Measurements from ENCODE around the gene TGFBI. TPM values are rescaled to one million over a fixed set of nuclear protein-coding genes. Genes with fewer than 3 reads are reported as not detected.
A peak's percentile ranks its signal among the peaks of the same experiment; 100 is the strongest.

TGFBI gene
- 10 to 100 TPM; 17.9 to 41.7 TPM for total RNA-seq

DNA sequence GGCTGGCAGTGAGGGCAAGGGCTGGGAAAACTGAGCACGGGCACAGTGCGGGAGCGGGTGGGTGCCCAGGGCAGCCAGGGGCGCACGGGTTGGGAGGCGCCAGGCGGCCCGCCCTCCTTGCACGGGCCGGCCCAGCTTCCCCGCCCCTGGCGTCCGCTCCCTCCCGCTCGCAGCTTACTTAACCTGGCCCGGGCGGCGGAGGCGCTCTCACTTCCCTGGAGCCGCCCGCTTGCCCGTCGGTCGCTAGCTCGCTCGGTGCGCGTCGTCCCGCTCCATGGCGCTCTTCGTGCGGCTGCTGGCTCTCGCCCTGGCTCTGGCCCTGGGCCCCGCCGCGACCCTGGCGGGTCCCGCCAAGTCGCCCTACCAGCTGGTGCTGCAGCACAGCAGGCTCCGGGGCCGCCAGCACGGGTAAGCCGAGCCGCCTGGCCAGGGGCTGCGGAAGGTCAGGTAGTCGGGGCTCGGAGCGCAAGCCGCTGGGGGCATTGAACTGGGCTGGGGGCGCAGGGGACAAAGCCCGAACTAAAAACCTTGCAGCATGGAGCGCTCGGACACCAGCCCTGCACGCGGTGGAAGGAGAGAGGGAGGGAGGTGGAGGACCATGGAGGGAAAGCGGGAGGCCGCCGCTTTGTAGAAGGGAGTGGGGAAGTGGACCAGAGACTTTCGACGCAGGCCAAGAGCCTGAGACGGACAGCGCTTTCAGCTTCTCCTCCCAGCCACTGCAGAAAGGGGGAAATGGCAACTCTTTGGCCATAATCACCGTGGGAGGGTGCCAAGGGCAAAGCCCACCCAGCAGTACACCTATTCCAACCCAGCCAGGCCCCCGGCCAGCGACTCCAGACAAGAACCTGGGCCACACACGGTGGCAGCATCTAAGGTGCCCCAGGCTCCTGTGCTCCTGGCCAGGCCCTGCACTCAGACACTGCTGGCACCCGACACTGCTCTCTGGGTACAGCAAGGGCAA, at the start of gene TGFBI:
Gene TGFBI (plus strand): TSS at position 207 of the 961 bp plus-strand sequence. CDS start 68 bp downstream, at position 275.
- Histone ChIP-seq H3K4me1 (replicated peaks) (no peaks in the 10 kb centered on the region), H3K27ac (peak within 1 kb of the TSS; percentile 0 to 53), H3K4me3 (peak within 1 kb of the TSS; percentile 29 to 42), H3K36me3 (no peaks in the 10 kb centered on the region), H3K27me3 (replicated peaks; ENCODE audit: insufficient read depth) (no peaks in the 10 kb centered on the region), H3K9me3 (no peaks in the 10 kb centered on the region)
- WGBS: 17% methylated on average over 41 of the region's 68 CpGs
- intact Hi-C loops (cut with DNase I): no loop called here
- TF ChIP-seq, protein P1, sequence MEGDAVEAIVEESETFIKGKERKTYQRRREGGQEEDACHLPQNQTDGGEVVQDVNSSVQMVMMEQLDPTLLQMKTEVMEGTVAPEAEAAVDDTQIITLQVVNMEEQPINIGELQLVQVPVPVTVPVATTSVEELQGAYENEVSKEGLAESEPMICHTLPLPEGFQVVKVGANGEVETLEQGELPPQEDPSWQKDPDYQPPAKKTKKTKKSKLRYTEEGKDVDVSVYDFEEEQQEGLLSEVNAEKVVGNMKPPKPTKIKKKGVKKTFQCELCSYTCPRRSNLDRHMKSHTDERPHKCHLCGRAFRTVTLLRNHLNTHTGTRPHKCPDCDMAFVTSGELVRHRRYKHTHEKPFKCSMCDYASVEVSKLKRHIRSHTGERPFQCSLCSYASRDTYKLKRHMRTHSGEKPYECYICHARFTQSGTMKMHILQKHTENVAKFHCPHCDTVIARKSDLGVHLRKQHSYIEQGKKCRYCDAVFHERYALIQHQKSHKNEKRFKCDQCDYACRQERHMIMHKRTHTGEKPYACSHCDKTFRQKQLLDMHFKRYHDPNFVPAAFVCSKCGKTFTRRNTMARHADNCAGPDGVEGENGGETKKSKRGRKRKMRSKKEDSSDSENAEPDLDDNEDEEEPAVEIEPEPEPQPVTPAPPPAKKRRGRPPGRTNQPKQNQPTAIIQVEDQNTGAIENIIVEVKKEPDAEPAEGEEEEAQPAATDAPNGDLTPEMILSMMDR (IDR thresholded peaks at IDR 0.05): peak in 1 of 4 experiments; percentile 23
- no peak for TF ChIP-seq POLR2AphosphoS5 (IDR thresholded peaks at IDR 0.05)
- TF ChIP-seq POLR2A (IDR thresholded peaks at IDR 0.05): peak; percentile 63
- DNase-seq (ENCODE audit: low spot score): peak; percentile 45

DNA sequence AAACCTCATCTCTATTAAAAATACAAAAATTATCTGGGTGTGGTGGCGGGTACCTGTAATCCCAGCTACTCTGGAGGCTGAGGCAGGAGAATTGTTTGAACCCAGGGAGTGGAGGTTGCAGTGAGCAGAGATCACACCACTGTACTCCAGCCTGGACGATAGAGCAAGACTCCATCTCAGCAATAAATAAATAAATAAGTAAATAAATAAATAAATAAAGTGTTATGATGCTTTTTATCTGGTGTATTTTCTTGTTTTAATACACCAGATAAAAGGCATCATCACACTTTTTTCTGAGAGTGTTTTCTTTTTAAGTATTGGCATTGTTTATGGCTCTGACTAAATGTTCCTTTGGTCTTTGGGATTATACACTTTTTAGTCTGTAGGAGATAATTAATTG, 49.8 kb upstream of the TGFBI start:
- 98% methylated on average over 2 of the region's 2 CpGs for WGBS
- Histone ChIP-seq H3K4me3 (no peak overlapping the region), H3K27ac (no peak overlapping the region), H3K9me3 (no peaks in the 10 kb centered on the region), H3K27me3 (replicated peaks; ENCODE audit: insufficient read depth) (no peaks in the 10 kb centered on the region), H3K4me1 (replicated peaks) (no peaks in the 10 kb centered on the region), H3K36me3 (no peaks in the 10 kb centered on the region)
- DNase-seq (ENCODE audit: low spot score): no peak
- TF ChIP-seq, protein P1 (IDR thresholded peaks at IDR 0.05): no peak
- TF ChIP-seq POLR2A (IDR thresholded peaks at IDR 0.05) (no peak), POLR2AphosphoS5 (IDR thresholded peaks at IDR 0.05) (no peak)
- intact Hi-C loops (cut with DNase I): no loop called here

- no peak for DNase-seq (ENCODE audit: low spot score)
- no peaks in the 10 kb centered on the region for H3K27me3 ChIP-seq (replicated peaks; ENCODE audit: insufficient read depth)
- 47% methylated on average over 1 of the region's 1 CpG for WGBS
- TF ChIP-seq, protein P1 (IDR thresholded peaks at IDR 0.05): no peak
- TF ChIP-seq POLR2AphosphoS5 (IDR thresholded peaks at IDR 0.05) (no peak), POLR2A (IDR thresholded peaks at IDR 0.05) (no peak)
- intact Hi-C loops (cut with DNase I): no loop called here
- no peak overlapping the region for H3K27ac ChIP-seq
- H3K36me3 ChIP-seq: no peaks in the 10 kb centered on the region
- no peaks in the 10 kb centered on the region for H3K4me1 ChIP-seq (replicated peaks)
- H3K4me3 ChIP-seq: no peak overlapping the region
- no peaks in the 10 kb centered on the region for H3K9me3 ChIP-seq
Observed at GRCh38 chr5:135979510-135979909, 49.3 kb upstream of the TGFBI start.

DNA sequence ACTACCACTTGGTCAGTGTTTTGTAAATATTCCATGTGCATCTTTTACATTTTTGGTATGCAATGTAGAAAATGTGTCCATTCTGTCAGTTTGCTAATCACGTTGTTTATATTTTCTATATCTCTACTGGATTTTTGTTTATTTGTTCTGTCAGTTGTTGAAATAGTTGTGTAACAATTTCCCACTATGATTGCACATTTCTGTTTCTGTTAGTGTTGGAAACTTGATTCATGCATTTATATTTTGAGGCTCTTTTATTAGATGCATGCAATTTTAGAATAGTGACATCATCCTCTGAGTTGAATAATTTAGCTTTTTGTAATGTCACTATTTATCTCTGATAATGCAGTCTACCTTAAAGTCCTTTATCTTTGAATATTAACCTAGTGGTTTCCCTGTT, 48.2 kb upstream of the TGFBI start:
- H3K36me3 ChIP-seq: no peaks in the 10 kb centered on the region
- no peak for DNase-seq (ENCODE audit: low spot score)
- intact Hi-C loops (cut with DNase I): no loop called here
- H3K4me1 ChIP-seq (replicated peaks): no peaks in the 10 kb centered on the region
- no peaks in the 10 kb centered on the region for H3K27me3 ChIP-seq (replicated peaks; ENCODE audit: insufficient read depth)
- H3K4me3 ChIP-seq: no peak overlapping the region
- WGBS: 79% methylated on average over 1 of the region's 1 CpG
- no peak overlapping the region for H3K27ac ChIP-seq
- no peaks in the 10 kb centered on the region for H3K9me3 ChIP-seq
- TF ChIP-seq POLR2AphosphoS5 (IDR thresholded peaks at IDR 0.05) (no peak), POLR2A (IDR thresholded peaks at IDR 0.05) (no peak)
- TF ChIP-seq, protein P1 (IDR thresholded peaks at IDR 0.05): no peak

Measured in prostate gland (tissue), 2 donors.